ENCODE data around the gene OTOP3.

- TF ChIP-seq RAD21 (IDR thresholded peaks at IDR 0.05; ENCODE audit: low read depth) (no peak), YY1 (IDR thresholded peaks at IDR 0.05; ENCODE audit: low read depth) (no peak), EP300 (IDR thresholded peaks at IDR 0.05; ENCODE audit: borderline replicate concordance) (no peak), NFIC (IDR thresholded peaks at IDR 0.05) (no peak)
Measured at GRCh38 chr17:74904687-74905409, 30.9 kb upstream of the OTOP3 start.

Data from Ishikawa (cell line).